Hematopoietic multipotent progenitor cell treated with erythropoietin and hydrocortisone succinate and interleukin-3 and kit ligand, for 15 days (in vitro differentiated cells): Measurements from ENCODE around the gene CAVIN2.

Source experiments
- DNase-seq: peaks from one replicate; pipeline ENCODE4 v3.0.0-alpha.2; 2015; ENCODE audit warnings: low spot score

CAVIN2 gene

DNA sequence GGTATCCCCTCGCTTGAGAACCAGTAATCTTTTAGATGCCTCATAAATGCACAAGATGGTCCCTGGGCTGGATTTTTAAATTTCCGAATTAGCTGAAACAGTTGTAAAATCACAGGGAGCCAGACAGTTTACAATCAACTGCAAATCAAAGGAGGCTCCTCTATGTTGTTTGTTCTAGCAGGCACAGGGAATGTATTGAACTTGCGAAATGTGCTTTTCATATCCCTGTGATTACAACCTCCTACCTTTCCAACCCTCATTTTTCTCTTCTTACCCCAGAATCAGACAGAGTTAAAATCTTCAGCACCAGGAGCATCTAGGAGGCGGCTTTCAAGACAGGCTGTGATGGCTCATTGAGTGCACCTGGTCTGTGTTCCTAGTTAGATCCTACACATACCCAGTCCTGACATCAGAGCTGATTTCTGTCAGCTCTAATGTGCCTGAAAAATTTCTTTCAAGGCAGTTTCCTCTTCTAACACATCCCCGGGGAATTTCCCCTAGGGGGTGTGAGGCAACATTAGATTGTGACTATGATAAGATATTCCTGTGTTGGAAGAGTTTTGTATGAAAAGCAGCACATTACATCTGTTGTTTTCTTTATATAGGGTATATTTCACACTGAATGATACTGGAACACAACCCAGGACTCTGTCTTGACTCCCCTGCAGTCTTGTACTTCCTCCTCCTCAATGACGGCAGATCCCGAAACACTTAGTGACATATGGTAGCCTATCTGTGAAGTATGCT is 17.9 kb upstream of the CAVIN2 start:
- no peak for DNase-seq

- DNase-seq, result no peak
Observed at GRCh38 chr2:191863988-191864387, 17.1 kb upstream of the CAVIN2 start.

DNA sequence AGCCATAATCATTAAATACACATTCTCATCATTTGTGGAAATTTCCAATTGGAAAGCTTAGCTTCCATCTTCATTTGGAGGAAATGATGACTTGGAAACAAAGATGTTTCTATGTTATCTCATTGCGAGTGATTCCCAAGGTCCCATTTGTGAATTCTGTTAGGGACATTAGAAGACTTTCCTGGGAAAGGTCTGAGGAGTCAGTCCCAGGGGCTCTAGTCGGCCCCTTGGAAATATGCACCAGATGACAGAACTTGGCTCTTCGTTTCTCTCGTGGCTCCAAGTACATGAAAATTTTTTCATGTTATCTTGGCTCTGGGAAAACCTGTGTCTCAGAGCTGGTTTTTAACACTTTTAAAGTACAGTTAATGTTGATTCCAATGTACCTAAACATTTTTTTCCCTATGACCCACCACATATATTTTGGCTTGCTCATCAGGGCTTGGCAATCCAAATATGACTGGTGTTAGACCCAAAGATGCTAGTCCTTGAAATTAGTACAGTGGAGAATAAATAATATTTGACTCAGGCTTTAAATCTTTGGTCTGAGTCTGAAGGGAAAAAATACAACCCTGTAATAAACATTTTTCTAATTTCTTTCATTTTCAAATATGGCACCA is 15.4 kb upstream of the CAVIN2 start:
- DNase-seq, result no peak

DNA sequence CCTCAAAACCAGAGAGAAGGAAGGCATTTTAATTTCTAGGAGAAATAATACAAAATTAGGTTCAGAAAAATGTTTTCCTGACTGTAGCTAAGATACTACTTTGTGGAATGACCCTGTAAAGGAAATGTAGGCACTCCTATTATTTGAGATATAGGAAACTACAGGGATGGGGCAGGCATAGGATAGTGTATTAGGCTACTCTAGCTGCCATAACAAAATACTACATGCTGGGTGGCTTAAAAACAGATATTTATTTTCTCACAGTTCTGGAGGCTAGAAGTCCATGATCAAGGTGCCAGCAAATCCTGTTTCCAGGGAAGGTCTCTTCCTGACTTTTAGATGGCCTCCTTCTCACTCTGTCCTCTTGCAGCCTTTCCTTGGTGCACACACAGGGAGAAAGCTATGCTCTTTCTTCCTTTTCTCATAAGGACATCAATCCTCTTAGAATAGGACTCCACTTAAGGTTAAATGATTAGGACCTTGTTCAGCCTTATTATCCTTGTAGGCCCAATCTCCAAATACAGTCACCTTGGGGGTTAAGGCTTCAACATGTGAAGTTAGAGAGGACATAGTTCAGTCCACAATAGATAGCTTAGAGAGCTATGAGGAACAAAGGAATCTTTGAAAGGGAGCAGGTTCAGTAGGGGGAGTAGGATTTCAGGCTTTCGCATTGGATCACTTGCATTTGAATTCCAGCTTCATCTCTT is 14.0 kb upstream of the CAVIN2 start:
- DNase-seq, result no peak

DNA sequence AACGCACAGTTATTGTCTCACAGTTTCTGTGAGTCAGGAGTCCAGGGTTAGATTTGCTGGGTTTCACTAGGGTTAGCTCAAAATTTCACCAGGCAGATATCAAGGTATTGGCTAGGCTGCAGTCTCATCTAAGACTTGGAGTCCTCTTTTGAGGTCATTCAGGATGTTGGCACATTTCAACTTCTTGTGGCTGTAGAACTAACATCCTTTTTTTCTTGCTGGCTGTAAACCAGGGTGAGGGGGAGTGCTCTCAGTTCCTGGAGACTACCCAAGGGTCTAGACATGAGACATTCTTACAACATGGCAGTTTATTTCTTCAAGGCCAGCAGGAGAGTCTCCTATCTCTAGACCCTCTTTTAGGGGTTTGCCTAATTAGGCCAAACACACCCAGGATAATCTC is 12.8 kb upstream of the CAVIN2 start:
- DNase-seq, result no peak

- no peak for DNase-seq
Observed at GRCh38 chr2:191857886-191858285, 11.0 kb upstream of the CAVIN2 start.

DNA sequence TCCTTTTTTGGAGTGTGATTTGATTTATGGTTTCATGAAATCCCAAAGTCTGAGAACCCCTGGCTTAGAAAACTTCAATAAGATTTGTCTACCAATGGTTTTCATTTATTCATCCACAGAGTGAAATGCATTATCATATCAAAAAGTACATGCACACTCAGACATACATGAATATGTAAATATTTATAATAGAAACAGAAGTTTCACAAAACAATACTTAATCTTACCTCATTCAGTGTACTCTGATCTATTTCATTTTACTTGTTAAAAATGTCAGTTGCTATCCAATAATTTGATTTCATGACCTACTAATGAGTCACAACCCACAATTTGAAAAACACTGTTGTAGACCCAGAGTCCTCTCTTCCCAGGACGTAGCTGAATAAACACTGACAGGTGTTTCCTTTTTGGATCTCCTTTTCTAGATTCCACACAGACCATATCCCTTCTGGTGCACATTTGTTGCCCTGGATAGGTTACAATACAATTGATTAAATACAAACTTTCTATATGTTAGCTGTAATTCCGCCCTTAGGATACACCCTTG is 10.4 kb upstream of the CAVIN2 start:
- no peak for DNase-seq

DNA sequence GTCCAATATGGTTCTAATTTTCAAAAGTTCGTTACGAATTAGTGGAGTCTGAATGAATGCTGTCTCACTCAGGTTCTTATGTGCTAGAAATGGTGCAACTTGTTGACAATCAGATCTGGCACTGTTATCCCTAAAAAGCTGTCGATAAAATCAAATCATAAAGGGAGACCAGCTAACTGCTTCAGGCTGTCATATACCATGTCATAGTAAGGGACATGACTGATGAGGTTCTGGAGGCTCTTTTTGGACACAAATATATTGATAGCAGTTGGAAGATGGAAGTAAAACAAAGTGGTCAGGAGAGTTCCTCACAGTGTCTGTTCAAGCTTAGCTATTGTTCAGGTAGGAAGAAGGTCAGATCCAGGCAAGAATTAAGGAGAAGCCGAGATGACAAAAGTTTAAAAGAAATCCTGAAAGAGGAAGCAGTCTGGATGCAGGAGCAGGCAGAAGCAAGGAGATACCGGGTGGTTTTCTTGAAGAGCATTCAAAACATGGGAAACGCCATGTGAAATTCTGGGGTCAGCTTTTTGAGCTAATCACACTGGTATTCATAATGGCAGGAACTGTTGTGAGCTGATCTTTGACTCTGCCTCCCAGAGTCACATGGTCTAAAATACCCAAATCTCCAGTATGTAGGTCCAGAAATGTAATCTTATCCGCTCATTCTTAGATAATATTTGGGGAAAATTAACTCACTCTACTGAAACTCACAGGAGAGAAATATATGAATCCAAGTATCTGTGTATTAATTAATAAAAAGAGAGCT is 9.4 kb upstream of the CAVIN2 start:
- DNase-seq, result no peak

DNA sequence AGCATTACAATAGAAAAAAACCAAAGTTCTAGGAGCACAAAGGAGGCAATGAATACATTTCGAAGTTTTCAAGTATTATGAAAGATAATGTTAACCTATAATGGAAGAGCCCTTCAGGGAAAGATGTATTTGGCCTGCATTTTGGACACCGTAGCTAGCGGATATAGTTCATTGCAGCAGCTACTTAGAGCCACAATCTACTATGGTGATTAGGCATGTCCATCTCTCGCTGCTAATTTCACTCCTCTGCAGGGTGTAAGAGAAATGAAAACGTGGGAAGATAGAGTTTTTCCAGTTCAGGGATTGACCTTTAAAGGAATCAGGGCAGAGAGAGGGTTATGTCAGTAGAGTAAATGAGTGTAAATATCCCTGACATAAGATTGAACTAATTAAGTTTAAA is 8.5 kb upstream of the CAVIN2 start:
- DNase-seq, result no peak

GRCh38 chr2:191854382-191855372 is 7.8 kb upstream of the CAVIN2 start:
- no peak for DNase-seq

DNA sequence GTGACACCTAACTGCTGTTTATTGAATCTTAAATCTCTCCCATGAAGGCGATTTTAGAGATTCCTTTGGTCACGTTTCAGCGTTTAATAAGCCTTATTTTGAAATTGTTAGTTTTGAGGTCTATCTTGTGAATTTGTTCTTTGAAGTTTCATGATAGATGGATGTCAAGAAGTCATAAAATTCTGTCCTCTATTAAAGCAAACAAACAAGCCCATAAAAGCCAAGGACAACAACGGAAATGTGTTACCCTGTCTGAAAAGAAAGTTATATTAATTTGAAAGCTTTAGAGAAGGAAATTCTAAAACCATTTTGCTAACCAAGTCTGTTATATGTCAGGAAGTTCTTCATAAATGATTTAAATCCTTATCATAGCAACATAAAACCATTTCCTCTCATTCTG is 7.0 kb upstream of the CAVIN2 start:
- no peak for DNase-seq

DNA sequence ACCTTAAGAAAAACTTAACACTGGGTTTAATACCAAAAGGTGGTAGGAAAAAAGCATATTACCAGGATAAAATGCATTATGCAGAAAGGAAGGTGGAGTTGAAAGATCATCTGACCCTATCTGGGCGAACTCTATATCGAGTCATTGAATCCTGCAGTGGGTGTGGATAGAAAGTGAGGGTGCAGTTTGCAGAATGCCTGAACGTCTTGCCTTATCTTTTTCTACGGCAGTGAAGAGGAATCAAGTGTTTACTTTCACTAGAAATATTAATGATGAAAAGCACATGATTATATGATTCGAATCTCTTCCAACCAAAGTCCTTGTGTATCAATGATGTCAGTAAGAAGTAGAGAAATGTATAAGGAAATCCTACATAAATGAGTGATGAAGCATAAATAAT is 4.3 kb upstream of the CAVIN2 start:
- DNase-seq, result no peak

GRCh38 chr2:191848771-191849767 is 2.2 kb upstream of the CAVIN2 start:
- DNase-seq, result no peak

GRCh38 chr2:191847764-191848163 is 876 bp upstream of the CAVIN2 start:
- DNase-seq, result no peak

DNA sequence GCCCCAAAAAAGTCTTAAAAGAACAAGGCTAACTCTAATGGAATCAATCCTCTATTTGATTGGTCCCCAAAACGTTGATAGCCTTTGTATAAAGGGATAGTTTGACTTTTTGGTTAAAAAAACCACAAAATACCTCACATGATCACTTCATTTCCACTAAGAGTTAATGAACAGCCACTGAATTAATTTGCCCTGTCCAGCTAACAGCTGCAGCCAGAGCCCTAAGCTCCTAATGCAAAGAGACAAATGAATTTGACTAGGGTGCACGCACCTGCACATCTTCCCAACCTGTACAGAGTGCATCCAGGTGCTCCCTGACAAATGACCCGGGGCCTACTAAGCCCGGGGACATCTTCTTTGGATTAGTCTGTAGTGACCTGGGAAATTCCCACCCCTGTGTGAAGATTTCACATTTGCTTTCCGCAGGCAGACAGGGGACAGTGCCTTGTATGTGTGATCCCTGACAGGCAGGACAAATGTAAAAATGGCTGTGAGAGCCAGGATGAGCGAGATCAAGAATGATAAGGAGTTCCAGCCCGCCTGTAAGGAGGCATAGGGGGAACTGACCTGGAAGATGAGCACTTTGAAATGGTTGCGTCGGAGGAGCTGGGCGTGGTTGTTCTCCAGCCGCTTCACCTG is 893 bp downstream of the CAVIN2 start:
- no peak for DNase-seq

DNA sequence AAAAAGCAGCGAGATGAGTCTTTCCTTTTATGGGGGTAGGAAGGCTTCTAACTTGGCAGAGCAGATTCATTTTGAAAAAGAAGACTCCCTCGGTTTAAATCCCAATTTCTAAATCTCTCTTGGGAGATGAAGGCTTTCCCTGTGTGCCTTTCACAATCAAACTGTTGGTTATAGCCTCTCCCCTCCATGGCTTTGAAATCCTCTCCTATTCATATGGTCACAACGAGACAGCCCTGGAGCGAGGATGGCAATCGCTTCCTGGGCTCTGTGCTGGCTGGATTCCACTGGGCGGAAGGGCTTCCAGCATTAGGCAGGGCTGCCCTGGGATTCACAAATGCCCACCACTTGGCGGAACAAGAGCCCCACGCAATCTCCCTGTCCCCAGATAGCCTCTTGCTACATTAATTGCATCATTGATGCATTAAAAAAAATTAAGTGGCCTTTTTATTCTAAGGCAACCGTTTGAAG is 1.6 kb downstream of the CAVIN2 start:
- DNase-seq, result no peak

DNA sequence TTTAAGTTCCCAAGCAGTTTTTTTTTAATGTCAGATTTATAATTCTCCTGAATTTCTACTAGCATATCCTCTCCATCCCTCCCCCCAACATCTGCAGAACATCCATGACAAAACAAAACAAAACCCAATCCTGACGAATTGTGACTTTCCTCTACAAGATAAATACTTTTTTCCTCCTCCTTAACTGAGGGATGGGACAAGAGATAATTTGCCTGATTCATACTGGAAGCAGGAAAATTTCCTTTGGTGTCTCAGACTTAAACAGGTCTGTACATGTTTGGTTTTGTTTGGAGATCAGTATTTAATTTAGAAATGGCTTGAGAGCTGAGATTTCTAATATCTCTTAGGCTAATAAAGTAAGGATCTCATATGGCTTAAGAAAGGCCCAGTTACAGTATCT is 2.2 kb downstream of the CAVIN2 start:
- no peak for DNase-seq

GRCh38 chr2:191840921-191841320 is 6.0 kb downstream of the CAVIN2 start:
- DNase-seq, result no peak
